ENCODE results near the gene CRACDL.

- TF ChIP-seq CTCF (IDR thresholded peaks at IDR 0.05) (no peak), ZFX (IDR thresholded peaks at IDR 0.05; ENCODE audit: borderline replicate concordance) (no peak)
These were observed 171.5 kb downstream of the CRACDL start for GRCh38 chr2:98764499-98764898.
